ENCODE data around the gene CES2. TPM values are rescaled to one million over a fixed set of nuclear protein-coding genes. Genes with fewer than 3 reads are reported as not detected.
A peak's percentile ranks its signal among the peaks of the same experiment; 100 is the strongest.
"Not testable (repeated sequence)": the region's sequence is repeated elsewhere in the genome, so short reads cannot be mapped to it uniquely, and the experiment has no call there.

CES2 gene
- total and polyA plus RNA-seq, 10 donors = 8.0 to 48.1 (median 32.1) TPM

DNA sequence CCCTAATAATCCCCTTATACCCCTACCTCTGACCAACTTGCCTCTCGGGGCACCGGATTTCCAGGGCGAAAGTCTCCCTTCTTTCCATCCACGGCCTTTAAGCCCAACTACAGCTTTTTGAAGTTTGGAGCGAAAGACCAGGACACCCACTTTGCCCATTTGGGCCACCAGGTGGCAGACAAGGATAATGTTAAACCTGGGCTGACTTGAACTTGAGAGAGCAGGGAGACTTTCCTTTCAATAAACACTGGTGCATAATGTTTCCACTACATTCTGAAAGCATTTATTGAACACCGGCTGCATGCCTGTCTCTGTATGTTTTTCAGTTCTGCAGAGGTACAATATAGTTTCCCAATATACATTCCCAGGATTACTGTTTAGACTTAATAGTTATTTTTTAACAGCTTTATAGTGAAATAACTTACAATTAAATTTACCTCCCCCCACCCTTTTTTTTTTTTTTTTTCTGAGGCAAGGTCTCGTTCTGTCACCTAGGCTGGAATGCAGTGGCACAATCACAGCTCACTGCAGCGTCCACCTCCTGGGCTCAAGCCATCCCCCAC is 18.9 kb downstream of the CES2 start:
- Histone ChIP-seq H3K4me1 (peaks cover 0 to 10% (median 2%) of the 10 kb centered on the region in 6 donors), H3K9me3 (peaks cover 0 to 5% (median 0%) of the 10 kb centered on the region in 8 donors), H3K4me3 (no peak overlapping the region), H3K36me3 (no peaks in the 10 kb centered on the region), H3K27me3 (replicated peaks in 1 of 7) (peaks cover 0 to 42% (median 10%) of the 10 kb centered on the region in 7 donors), H3K27ac (no peak overlapping the region)
- no peak for DNase-seq
- intact Hi-C loops (cut with DNase I; ENCODE audit: low total_unique reads) = no loop called here
- TF ChIP-seq, protein P1, sequence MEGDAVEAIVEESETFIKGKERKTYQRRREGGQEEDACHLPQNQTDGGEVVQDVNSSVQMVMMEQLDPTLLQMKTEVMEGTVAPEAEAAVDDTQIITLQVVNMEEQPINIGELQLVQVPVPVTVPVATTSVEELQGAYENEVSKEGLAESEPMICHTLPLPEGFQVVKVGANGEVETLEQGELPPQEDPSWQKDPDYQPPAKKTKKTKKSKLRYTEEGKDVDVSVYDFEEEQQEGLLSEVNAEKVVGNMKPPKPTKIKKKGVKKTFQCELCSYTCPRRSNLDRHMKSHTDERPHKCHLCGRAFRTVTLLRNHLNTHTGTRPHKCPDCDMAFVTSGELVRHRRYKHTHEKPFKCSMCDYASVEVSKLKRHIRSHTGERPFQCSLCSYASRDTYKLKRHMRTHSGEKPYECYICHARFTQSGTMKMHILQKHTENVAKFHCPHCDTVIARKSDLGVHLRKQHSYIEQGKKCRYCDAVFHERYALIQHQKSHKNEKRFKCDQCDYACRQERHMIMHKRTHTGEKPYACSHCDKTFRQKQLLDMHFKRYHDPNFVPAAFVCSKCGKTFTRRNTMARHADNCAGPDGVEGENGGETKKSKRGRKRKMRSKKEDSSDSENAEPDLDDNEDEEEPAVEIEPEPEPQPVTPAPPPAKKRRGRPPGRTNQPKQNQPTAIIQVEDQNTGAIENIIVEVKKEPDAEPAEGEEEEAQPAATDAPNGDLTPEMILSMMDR (IDR thresholded peaks at IDR 0.05 in 8 of 11, conservative IDR thresholded peaks at IDR 0.05 in 3 of 11) = peak; percentile 58 to 90 (median 82)
- TF ChIP-seq POLR2AphosphoS5 (IDR thresholded peaks at IDR 0.05) (no peak), POLR2A (IDR thresholded peaks at IDR 0.05) (no peak)
- WGBS, 5 donors = 15 to 22% (median 20%) methylated on average over 8 of the region's 8 CpGs

DNA sequence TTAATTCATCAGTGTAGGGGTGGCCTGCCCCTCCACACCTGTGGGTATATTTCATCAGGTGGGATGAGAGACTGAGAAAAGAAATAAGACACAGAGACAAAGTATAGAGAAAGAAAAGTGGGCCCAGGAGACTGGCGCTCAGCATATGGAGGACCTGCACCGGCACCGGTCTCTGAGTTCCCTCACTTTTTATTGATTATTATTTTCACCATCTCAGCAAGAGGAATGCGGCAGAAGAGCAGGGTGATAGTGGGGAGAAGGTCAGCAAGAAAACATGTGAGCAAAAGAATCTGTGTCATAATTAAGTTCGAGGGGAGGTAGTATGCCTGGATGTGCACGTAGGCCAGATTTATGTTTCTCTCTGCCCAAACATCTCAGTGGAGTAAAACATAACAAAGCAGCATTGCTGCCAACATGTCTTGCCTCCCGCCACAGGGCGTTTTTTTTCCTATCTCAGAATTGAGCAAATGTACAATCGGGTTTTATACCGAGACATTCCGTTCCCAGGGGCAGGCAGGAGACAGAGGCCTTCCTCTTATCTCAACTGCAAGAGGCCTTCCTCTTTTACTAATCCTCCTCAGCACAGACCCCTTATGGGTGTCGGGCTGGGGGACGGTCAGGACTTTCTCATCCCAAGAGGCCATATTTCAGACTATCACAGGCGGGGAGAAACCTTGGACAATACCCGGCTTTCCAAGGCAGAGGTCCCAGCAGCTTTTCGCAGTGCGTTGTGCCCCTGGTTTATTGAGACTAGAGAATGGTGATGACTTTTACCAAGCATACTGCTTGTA is 20.2 kb downstream of the CES2 start:
- DNase-seq; H3K27ac ChIP-seq; intact Hi-C loops (cut with DNase I; ENCODE audit: low total_unique reads); H3K9me3 ChIP-seq; H3K36me3 ChIP-seq; H3K4me3 ChIP-seq: not testable (repeated sequence)
- Histone ChIP-seq H3K4me1 (peaks cover 0 to 21% (median 3%) of the 10 kb centered on the region in 6 donors), H3K27me3 (replicated peaks in 1 of 7) (peaks cover 0 to 29% (median under 1%) of the 10 kb centered on the region in 7 donors)
- 72 to 88% (median 83%) methylated on average over 17 of the region's 17 CpGs for WGBS, 5 donors

DNA sequence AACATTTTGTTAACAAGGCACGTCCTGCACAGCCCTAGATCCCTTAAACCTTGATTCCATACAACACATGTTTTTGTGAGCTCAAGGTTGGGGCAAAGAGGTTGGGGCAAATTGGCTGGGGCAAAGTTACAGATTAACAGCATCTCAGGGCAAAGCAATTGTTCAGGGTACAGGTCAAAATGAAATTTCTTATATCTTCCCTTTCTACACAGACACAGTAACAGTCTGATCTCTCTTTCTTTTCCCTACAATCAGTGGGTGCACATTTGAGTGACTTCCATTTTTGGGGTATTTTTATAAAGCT is 20.8 kb downstream of the CES2 start:
- peaks cover 0 to 25% (median 0%) of the 10 kb centered on the region in 7 donors for H3K27me3 ChIP-seq (replicated peaks in 1 of 7)
- DNase-seq; H3K36me3 ChIP-seq; intact Hi-C loops (cut with DNase I; ENCODE audit: low total_unique reads); H3K9me3 ChIP-seq; H3K4me3 ChIP-seq; H3K27ac ChIP-seq: not testable (repeated sequence)
- WGBS, 5 donors = 81 to 95% (median 91%) methylated on average over 1 of the region's 1 CpG; no CpG with 5 or more reads in 1 of the 5 donors
- peaks cover 0 to 26% (median 4%) of the 10 kb centered on the region in 6 donors for H3K4me1 ChIP-seq

DNA sequence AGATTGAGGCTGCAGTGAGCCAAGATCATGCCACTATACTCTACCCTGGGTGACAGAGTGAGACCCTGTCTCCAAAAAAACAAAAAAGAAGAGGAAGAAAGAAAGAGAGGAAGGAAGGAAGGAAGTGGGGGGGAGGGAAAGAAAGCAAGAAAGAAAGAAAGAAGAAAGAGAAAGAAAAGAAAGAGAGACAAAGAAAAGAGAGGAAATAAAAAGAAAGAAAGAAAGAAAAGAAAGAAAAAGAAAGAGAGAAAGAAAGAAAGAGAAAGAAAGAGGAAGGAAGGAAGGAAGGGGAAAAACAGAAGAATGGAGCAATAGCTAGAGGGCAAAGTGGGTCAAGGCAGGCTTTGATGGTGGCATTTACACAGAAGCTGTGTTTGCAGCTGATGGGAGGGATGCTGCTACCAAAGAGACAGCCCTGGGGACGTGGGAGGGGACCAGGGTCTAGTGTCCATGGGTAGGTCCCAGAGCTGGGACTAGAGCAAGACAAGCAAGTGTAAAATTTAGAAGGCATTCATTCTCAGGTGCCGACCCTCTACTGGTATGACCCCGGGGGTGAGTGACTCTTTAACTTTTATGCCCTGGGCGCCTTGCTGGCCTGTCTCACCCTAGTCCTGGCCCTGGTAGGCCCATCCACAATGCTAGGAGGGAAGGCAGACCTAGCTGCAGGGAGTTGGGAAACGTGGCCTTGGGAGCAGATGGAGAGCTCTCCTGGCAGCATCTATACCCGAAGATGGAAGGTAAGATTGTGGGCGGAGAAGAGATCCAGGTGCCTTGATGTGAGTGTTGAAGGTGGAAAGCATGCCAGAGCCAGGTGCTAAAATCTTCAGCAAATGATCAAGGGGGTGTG is 23.8 kb downstream of the CES2 start:
- H3K36me3 ChIP-seq = no peaks in the 10 kb centered on the region
- no peaks in the 10 kb centered on the region for H3K9me3 ChIP-seq
- H3K27ac ChIP-seq = peak overlapping the region in 1 of 8 donors; percentile 38
- 72 to 79% (median 73%) methylated on average over 7 of the region's 7 CpGs for WGBS, 5 donors
- H3K4me3 ChIP-seq = no peak overlapping the region
- TF ChIP-seq POLR2AphosphoS5 (IDR thresholded peaks at IDR 0.05) = no peak
- TF ChIP-seq, protein P1 (IDR thresholded peaks at IDR 0.05 in 8 of 11, conservative IDR thresholded peaks at IDR 0.05 in 3 of 11) = no peak
- intact Hi-C loops (cut with DNase I; ENCODE audit: low total_unique reads) = no loop called here
- peaks cover 0 to 41% (median 7%) of the 10 kb centered on the region in 6 donors for H3K4me1 ChIP-seq
- DNase-seq = no peak
- H3K27me3 ChIP-seq (replicated peaks in 1 of 7) = no peaks in the 10 kb centered on the region
